ENCODE measurements around the gene RAMAC. TPM values are rescaled to one million over a fixed set of nuclear protein-coding genes. Genes with fewer than 3 reads are reported as not detected.

Gene RAMAC
- total RNA-seq, result 20.2 and 31.7 TPM in 2 replicates

GRCh38 chr15:82985688-82986441 is at the start of gene RAMAC:
Gene RAMAC, plus strand, starts transcription at chr15:82986210. Its CDS starts 2,809 bp downstream, at chr15:82989019.

DNA sequence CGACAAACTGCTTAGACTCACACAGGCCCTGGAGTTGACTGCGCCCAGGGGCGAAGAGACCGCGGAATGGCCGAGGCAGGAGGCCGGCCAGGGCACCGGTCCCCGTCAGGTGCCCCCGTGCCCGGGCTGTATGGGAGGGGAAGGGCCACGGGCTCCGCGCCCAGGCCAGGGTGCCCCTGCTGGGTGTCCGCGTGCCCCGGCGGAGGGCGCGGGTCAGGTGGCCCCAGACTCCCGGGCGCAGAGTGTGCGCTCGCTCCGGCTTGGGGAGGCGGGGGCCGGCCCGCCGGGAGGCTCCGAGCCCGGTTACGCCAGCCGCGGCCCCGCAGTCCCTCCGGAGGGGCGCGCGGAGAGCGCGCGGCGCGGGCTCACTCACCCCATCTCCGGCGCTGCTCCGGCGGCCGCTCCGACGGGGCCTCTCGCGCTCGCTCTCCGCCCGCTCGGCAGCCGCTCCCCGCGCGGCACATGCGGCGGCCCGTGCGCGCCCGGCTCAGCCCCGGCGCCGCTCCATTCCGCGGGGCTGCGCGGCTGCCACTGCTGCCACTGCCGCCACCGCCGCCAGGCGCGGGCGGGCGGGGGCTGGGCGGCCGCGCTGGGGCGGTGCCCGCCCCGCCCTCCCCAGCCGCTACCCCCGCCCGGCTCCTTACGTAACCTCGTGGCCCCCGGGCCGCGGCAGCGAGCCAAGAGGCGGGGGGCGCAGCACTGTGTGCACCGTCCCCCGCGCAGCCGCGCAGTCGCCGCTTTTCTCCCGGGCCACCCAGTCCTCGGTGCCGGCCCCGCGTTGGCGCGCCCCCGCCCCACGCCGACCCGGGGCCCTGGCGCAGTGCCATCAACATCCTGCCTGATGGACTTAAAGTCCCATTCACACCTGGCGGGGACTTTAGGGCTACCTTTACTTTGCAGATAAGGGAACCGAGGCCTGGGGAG is 33.6 kb upstream of the RAMAC start, which contains the start of gene HOMER2:
TSS of gene HOMER2 (minus strand) at position 563 of the 924 bp plus-strand sequence. CDS start at position 378, 185 bp downstream.

DNA sequence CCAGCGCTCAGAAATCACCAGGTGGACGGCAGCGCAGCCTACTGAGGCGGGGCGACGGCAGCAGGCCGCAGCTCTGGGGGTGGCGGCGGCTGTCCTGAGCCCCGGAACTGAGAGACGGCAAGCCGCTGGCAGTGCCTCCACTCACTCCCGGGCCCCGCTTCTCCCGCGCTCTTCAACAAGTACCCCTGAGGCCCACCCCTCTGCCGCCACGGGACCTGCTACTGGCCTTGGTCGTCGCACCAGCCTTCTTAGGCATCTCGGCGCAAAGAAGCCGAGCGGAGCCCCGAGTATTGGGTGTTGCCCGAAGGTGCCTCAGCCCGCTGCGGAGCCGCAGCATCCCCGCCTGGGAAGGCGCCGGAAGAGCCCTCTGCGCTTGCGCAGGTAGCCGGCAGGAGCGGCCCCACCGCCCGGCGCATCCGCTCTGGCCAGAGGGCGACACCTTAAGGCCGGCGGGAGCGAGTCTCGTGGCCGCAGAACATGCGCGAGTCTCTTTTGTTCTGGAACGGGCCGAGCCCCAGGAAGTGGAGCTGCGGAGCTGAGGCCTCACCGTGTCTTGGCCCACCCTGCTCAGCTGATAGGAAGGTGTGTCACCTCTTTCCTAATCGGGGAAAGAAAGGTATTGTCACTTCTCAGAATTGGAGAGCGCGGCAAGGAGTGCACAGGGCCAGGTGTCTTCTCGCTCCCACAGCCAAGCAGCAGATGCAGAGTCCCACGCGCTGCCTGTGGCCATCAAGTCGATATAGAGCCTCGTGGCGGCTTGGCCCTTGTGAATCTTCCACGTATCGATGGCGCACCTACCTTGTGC is 25.5 kb downstream of the RAMAC start, which contains the start of gene C15orf40:
TSS of gene C15orf40 (minus strand) at position 369 of the 805 bp plus-strand sequence. CDS start at position 337, 32 bp downstream.

Other genes starting within 250 kb of the RAMAC start
- gene FSD2, start 180.1 kb upstream of the RAMAC start, total RNA-seq, result not detected in 2 replicates
- 3.5 and 4.8 TPM in 2 replicates for gene WHAMM, start 176.6 kb upstream of the RAMAC start, total RNA-seq
- gene HOMER2, start 33.5 kb upstream of the RAMAC start, total RNA-seq, result 1.4 TPM in 1 of 2 replicates, not detected in the other
- 8.3 and 9.5 TPM in 2 replicates for gene C15orf40, start 25.4 kb downstream of the RAMAC start, total RNA-seq
- gene BTBD1, start 81.0 kb downstream of the RAMAC start, total RNA-seq, result 81.5 and 84.5 TPM in 2 replicates
- gene TM6SF1, start 121.4 kb downstream of the RAMAC start, total RNA-seq, result 1.2 and 3.4 TPM in 2 replicates
- 25.3 and 28.3 TPM in 2 replicates for gene HDGFL3, start 221.6 kb downstream of the RAMAC start, total RNA-seq

All from myometrial cell (primary cell).